D341Med (cell line): ENCODE data around the gene OR9A4.

ENCODE experiments used
- DNase-seq: peaks from one replicate; pipeline ENCODE4 v3.0.0; 2012; ENCODE audit warnings: low spot score

The OR9A4 gene

GRCh38 chr7:141949021-141949420 lies 32.8 kb downstream of the OR9A4 start:
- no peak for DNase-seq

DNA sequence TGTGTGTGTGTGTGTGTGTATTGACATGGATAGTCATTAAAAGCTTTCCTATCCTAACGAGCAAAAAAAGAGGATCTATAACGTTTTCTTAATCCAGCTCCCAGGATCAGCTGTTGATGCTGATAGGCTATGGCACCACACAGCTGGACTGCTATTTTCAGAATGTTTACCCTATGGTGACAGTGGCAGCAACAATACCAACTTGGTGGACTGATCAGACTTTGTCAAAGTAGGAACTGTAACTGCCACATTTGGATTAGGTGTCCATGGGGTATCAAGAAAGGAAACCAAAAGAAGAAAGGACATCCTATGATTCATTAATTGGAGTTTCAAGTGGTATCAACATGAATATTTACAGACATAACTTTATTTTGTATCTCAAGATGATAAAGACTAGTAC lies 33.3 kb downstream of the OR9A4 start:
- DNase-seq: no peak

- no peak for DNase-seq
Observed at GRCh38 chr7:141949911-141950310, 33.7 kb downstream of the OR9A4 start.

DNA sequence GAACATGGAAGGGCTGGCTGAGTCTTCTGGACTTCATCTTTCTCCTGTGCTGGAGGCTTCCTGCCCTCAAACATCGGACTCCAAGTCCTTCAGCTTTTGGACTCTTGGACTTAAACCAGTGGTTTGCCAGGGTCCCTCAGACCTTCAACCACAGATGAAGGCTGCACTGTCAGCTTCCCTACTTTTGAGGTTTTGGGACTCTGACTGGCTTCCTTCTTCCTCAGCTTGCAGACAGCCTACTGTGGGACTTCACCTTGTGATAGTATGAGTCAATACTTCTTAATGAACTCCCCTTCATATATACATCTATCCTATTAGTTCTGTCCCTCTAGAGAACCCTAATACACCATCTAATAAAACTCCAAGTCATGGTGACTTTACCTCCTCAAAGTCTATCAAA lies 34.6 kb downstream of the OR9A4 start:
- no peak for DNase-seq

GRCh38 chr7:141952461-141952860 lies 36.3 kb downstream of the OR9A4 start:
- no peak for DNase-seq

- no peak for DNase-seq
Observed at GRCh38 chr7:141954334-141954733, 38.1 kb downstream of the OR9A4 start.

DNA sequence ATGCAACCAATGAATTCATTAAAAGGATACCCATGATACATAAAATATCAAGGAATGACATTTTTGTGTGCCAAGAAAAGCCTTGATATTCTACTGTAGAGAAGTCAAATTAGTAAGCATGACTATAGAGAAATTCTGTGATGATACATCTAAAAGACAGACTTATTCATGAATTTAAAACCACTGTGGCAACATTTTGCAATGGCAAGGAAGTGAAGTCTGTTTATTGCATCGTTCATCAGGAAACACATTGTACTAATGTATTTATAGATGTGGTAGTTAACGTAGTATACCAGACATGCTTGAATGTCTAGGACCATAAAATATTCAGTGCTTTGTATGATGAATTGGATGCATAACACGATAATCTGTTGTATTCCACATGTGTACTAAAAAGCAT lies 39.9 kb downstream of the OR9A4 start:
- no peak for DNase-seq

GRCh38 chr7:141960687-141961422 lies 44.7 kb downstream of the OR9A4 start:
- DNase-seq: no peak
